ENCODE results near the gene SMCO3. TPM values are rescaled to one million over a fixed set of nuclear protein-coding genes. Genes with fewer than 3 reads are reported as not detected.

SMCO3 gene
- total and polyA plus RNA-seq, 2 of the 8 experiments (the other 6 are each of a cell fraction or from before 2014, with no cell fraction given) = not detected

DNA sequence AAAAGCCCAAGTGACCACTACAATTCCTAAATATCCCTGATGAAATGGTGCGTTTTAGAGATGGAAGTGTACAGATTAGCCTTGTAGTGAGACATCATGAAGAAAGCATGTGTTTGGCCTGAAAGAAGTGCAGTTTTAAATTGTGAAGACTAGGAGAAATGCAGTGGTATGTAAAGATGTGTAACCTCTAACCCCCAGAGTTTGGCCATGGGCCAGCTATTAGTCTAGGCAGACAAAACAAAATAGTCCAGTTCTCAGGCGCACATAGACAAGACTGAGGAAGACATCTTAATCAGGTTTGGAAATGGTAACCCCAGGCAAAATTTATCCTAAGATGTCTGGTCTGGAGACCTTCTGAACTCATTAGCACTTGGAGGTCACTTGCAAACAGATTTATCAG is 34.1 kb downstream of the SMCO3 start:
- FAIRE-seq = no peak
- H3K56ac ChIP-seq (replicated peaks; ENCODE audit: insufficient read length, low read depth, low read length) = no peak overlapping the region
- ChIA-PET CTCF (ENCODE audit: partially characterized antibody) (interaction anchor here (2.6 to 3.4 kb wide), 2 partner anchors 10 to 55 kb away, joined by 10 to 12 read pairs; no protein-coding TSS in a partner anchor), POLR2A (ENCODE audit: partially characterized antibody) (interaction anchor here (2.1 to 9.9 kb wide), 2 partner anchors 8 to 23 kb away, joined by 6 to 136 read pairs; partner anchors contain the start of genes C12orf60 and WBP11)
- no peak overlapping the region for H3K4ac ChIP-seq (replicated peaks; ENCODE audit: insufficient read length, low read depth, low read length)
- peaks cover 0 to 3% (median 0%) of the 10 kb centered on the region in 4 experiments; a peak in 1 of 7 replicates for H3K4me1 ChIP-seq (replicated peaks in 1 of 4; ENCODE audit: control insufficient read depth in 3 of 4, insufficient read depth in 4 of 4, low read length in 3 of 4)
- H3K18ac ChIP-seq (ENCODE audit: extremely low read depth, low read length) = no peak overlapping the region
- no peak overlapping the region for H3K27ac ChIP-seq (ENCODE audit: low read depth, low read length)
- TF ChIP-seq SAP30 (IDR thresholded peaks at IDR 0.05; ENCODE audit: insufficient read depth, insufficient replicate concordance, low read length) (no peak), JUN (IDR thresholded peaks at IDR 0.05; ENCODE audit: low read depth, low read length) (no peak), RAD21 (IDR thresholded peaks at IDR 0.05 in 1 of 2, conservative IDR thresholded peaks at IDR 0.05 in 1 of 2; ENCODE audit: low read depth in 2 of 2, low read length in 2 of 2) (no peak), MAFK (IDR thresholded peaks at IDR 0.05; ENCODE audit: low read depth, low read length) (no peak), BCL11A (IDR thresholded peaks at IDR 0.05; ENCODE audit: low read depth in 2 of 2, low read length in 2 of 2) (no peak), EP300 (IDR thresholded peaks at IDR 0.05; ENCODE audit: borderline replicate concordance in 1 of 2, low read depth in 2 of 2, low read length in 2 of 2) (no peak), EZH2 (IDR thresholded peaks at IDR 0.05; ENCODE audit: low read depth, low read length, severe bottlenecking) (no peak), CBX5 (IDR thresholded peaks at IDR 0.05; ENCODE audit: low read depth, low read length) (no peak), TAF1 (IDR thresholded peaks at IDR 0.05; ENCODE audit: low read depth, low read length) (no peak), CHD1 (IDR thresholded peaks at IDR 0.05; ENCODE audit: low read depth, low read length) (no peak), YY1 (IDR thresholded peaks at IDR 0.05; ENCODE audit: low read depth, low read length) (no peak), BRCA1 (IDR thresholded peaks at IDR 0.05; ENCODE audit: low read depth, low read length) (no peak), JUND (IDR thresholded peaks at IDR 0.05; ENCODE audit: low read length) (no peak), SIRT6 (IDR thresholded peaks at IDR 0.05; ENCODE audit: low read length) (no peak)
- H4K91ac ChIP-seq (replicated peaks; ENCODE audit: insufficient read length, low read length) = no peak overlapping the region
- H3K79me2 ChIP-seq (ENCODE audit: control insufficient read depth in 1 of 2, insufficient read depth in 2 of 2, low read length in 2 of 2) = peaks cover 0 to 8% of the 10 kb centered on the region in 2 experiments; a peak in 2 of 4 replicates
- no peaks in the 10 kb centered on the region for H3K79me1 ChIP-seq (ENCODE audit: low read depth, low read length)
- no peak overlapping the region for H2BK15ac ChIP-seq (ENCODE audit: low read length)
- no peak overlapping the region for H2BK20ac ChIP-seq (ENCODE audit: low read length)
- H4K5ac ChIP-seq (ENCODE audit: insufficient read length, low read depth, low read length) = no peak overlapping the region
- H3K9ac ChIP-seq (replicated peaks in 1 of 4; ENCODE audit: extremely low read depth in 1 of 4, low read depth in 3 of 4, low read length in 3 of 4) = no peak overlapping the region
- no peak overlapping the region for H2AK5ac ChIP-seq (ENCODE audit: low read depth, low read length)
- no peak overlapping the region for H2AFZ ChIP-seq (ENCODE audit: low read length)
- peaks cover 0 to 6% (median 0%) of the 10 kb centered on the region in 4 experiments; a peak in 1 of 8 replicates for H3K36me3 ChIP-seq (ENCODE audit: control insufficient read depth in 2 of 4, insufficient read depth in 4 of 4, low read length in 3 of 4)
- no peak overlapping the region for H2BK120ac ChIP-seq (replicated peaks; ENCODE audit: low read depth, low read length)
- H4K20me1 ChIP-seq (replicated peaks in 1 of 2; ENCODE audit: control insufficient read depth in 1 of 2, insufficient read depth in 2 of 2, low read length in 2 of 2) = no peaks in the 10 kb centered on the region
- no peak overlapping the region for H3K14ac ChIP-seq (ENCODE audit: insufficient read length)
- H3K4me2 ChIP-seq (ENCODE audit: insufficient read depth in 1 of 2, low read depth in 2 of 2, low read length in 2 of 2) = no peak overlapping the region
- WGBS, 2 experiments (ENCODE audit: extremely low coverage in 1 of 2, insufficient coverage in 1 of 2, insufficient read length in 1 of 2, insufficient replicate concordance in 2 of 2, low coverage in 1 of 2, low lambda C conversion rate in 2 of 2, missing lambda C conversion rate in 1 of 2) = 90% methylated on average over 2 of the region's 2 CpGs; no CpG with 5 or more reads in 1 of the 2 experiments
- H3K9me3 ChIP-seq (ENCODE audit: insufficient read depth in 2 of 2, low read depth in 1 of 2, low read length in 1 of 2) = no peaks in the 10 kb centered on the region
- H2BK12ac ChIP-seq (ENCODE audit: low read depth, low read length) = no peak overlapping the region
- H4K8ac ChIP-seq (ENCODE audit: extremely low read depth, insufficient read depth, low read length) = no peak overlapping the region
- H3K23me2 ChIP-seq (ENCODE audit: low read depth, low read length) = no peaks in the 10 kb centered on the region
- no peak for DNase-seq (ENCODE audit: low read depth in 1 of 2, low spot score in 2 of 2)
- H3K27me3 ChIP-seq (replicated peaks in 1 of 4; ENCODE audit: control insufficient read depth in 3 of 4, extremely low read depth in 1 of 4, insufficient read depth in 3 of 4, low read length in 3 of 4) = no peaks in the 10 kb centered on the region
- H3K4me3 ChIP-seq (ENCODE audit: extremely low read depth in 1 of 4, insufficient read depth in 2 of 4, low read depth in 3 of 4, low read length in 4 of 4) = no peak overlapping the region
- no peak overlapping the region for H3K23ac ChIP-seq (ENCODE audit: insufficient read length)
- H2BK5ac ChIP-seq (ENCODE audit: low read depth, low read length) = no peak overlapping the region

Data from H1 (cell line).